Urothelium cell line (cell line): ENCODE measurements around the gene SPDYE17.
"Not testable (repeated sequence)": the region's sequence is repeated elsewhere in the genome, so short reads cannot be mapped to it uniquely, and the experiment has no call there.

ENCODE experiments used
- DNase-seq: peaks from one replicate; pipeline ENCODE4 v3.0.0; 2011; ENCODE audit warnings: low spot score, mixed read lengths
- FAIRE-seq: peaks from 2 replicates; lab custom pipeline; 2011; peaks lifted over from hg19 to GRCh38; lab: Jason Lieb, UNC

SPDYE17 gene

DNA sequence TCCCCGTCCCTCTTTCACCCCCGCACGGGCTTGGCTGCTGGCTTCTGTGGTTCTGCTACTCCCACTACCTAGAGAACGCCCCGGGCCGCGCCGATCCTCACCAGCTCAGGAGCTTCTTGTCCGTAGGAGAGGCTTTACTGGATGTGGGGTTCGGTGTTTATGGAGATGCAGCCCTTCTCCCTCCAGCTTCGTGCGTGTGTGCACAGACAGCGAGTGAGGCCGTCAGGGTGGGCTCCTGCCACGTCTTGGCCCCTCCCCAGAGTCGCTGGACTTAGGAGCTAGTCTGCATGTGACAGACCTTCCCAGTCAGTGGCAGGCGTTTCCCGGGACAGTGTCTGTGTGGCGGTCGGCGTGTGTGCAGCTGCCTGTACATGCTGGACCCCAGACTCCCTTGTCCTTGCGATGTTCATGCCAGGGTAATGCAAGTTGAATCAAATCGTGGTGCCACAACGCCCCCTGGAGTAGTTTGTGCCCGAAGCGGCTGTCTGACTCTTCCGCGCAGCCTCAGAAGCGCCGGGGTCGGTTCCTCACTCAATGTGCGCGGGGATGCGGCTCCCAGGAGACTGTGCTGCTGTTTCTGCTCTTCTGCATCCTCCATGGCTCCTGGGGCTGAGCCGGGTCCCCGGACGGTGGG, 32.6 kb downstream of the SPDYE17 start:
- FAIRE-seq = peak; percentile 9
- DNase-seq = not testable (repeated sequence)

- peak; percentile 13 for DNase-seq
- not testable (repeated sequence) for FAIRE-seq
Measured at GRCh38 chr7:76998764-76999450, 33.3 kb downstream of the SPDYE17 start.

DNA sequence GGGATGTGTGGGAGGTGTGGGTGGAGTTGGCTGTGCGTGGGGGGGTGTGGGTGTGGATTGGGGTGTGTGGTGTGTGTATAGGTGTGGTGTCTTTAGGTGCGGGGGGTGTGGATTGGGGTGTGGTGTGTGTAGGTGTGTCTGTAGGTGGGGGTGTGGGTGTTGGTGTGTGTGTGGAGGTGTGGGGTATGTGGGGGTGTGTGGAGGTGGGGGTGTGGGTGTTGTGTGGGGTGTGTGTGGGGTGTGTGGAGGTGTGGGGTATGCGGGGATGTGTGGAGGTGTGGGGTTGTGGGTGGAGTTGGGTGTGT, 33.9 kb downstream of the SPDYE17 start:
- no peak for FAIRE-seq

DNA sequence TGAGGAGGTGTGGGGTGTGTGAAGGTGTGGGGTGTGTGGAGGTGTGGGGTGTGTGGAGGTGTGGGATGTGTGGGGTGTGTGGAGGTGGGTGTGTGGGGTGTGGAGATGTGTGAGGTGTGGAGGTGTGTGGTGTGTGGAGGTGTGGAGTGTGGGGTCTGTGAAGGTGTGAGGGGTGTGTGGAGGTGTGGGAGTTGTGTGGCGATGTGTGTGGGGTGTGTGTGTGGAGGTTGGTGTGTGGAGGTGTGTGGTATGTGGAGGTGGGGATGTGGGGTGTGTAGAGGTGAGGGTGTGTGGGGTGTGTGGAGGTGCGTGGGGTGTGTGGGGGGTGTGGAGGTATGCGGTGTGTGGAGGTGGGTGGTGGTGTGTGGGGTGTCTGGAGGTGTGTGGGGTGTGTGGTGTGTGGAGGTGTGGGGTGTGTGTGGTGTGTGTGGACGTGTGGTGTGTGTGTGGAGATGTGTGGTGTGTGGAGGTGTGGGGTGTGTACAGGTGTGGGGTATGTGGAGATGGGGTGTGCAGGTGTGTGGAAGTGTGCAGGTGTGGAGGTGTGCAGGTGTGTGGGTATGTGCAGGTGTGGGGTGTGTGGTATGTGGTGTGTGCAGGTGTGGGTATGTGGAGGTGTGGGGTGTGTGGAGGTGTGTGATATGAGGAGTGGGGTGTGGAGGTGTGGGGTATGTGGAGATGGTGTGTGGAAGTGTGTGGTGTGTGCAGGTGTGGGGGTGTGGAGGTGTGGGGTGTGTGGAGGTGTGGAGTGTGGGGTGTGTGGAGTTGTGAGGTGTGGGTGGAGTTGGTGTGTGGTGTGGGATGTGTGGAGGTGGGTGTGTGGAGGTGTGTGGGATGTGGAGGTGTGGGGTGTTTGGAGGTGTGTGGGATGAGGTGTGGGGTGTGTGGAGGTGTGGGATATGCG, 34.5 kb downstream of the SPDYE17 start:
- DNase-seq = peak; percentile 5
- FAIRE-seq = peak; percentile 100

More for the DNA sequence above, 33.9 kb downstream of the SPDYE17 start:
- peak; percentile 1 for DNase-seq

DNA sequence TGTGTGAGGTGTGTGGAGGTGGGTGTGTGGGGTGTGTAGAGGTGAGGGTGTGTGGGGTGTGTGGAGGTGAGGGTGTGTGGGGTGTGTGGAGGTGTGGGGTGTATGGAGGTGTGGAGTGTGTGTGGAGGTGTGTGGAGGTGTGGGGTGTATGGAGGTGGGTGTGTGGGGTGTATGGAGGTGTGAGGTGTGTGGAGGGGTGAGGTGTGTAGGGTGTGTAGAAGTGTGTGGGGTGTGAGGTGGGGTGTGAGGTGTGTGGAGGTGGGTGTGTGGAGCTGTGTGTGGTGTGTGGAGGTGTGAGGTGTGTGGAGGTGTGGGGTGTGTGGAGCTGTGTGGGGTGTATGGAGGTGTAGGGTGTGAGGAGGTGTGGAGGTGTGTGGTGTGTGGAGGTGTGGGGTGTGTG, 35.2 kb downstream of the SPDYE17 start:
- DNase-seq, FAIRE-seq: not testable (repeated sequence)

DNA sequence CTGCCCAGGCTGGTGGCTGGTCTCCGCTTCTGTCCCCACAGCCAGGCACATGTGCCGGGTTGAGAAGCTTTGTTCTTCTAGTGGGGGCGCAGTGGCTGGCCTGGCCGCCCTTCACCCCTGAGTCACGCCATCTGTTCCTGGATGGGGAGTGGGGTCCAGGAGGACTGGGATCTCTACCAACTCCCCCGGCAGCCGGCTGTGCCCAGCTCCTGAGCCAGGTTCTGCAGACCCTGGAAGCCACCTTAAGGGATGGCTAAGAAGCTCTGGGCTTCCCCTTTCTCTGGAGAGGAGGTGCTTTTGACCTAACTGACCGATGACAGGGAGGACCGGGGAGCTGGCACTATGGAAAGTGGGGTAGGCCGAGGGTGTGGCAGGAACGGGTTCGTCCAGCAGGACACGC, 37.9 kb downstream of the SPDYE17 start:
- not testable (repeated sequence) for FAIRE-seq, DNase-seq

- not testable (repeated sequence) for DNase-seq, FAIRE-seq
Measured at GRCh38 chr7:76993831-76994230, 38.3 kb downstream of the SPDYE17 start.

GRCh38 chr7:76992871-76993270, 39.3 kb downstream of the SPDYE17 start:
- FAIRE-seq, DNase-seq: not testable (repeated sequence)

GRCh38 chr7:76992204-76992603, 40.0 kb downstream of the SPDYE17 start:
- DNase-seq, FAIRE-seq: not testable (repeated sequence)

- not testable (repeated sequence) for DNase-seq, FAIRE-seq
Measured at GRCh38 chr7:76990202-76990601, 42.0 kb downstream of the SPDYE17 start.

DNA sequence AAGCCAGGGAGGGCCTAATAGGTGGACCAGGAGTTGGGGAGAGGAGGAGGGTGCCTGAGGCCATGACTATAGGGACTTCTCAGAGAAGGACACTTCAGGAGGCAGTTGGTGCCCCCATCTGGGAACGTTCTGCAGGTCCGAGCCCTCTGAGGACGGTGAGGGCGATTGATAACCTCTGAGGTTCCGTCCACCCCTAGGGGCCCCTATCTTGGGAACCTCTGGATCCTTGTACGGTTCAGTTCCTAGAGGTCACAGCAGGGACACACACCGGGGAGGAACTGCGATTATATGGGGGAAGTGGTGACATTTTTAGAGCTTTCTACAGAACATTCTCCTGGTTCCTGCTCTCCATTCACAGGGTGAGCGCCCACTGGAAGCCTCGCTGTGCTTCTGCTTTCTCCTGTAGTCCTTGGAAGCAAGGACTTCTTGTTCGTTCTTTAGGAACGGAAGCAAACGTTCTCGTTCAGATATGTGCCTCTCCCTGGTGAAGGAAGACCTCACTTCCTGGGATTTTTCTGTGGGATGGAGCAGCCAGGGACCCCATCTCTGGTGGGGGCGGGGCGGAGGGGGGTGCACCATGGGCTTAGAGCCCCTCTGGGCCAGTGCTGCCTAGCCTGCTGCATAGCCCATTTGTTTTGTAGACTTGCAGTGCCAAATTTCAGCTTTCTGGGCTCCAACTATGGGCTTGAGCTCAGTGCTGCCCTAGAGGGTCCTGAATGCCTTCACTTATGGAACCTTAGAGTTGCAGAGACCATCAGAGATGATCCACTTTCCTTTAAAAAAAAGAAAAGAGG, 46.0 kb downstream of the SPDYE17 start:
- not testable (repeated sequence) for FAIRE-seq, DNase-seq

DNA sequence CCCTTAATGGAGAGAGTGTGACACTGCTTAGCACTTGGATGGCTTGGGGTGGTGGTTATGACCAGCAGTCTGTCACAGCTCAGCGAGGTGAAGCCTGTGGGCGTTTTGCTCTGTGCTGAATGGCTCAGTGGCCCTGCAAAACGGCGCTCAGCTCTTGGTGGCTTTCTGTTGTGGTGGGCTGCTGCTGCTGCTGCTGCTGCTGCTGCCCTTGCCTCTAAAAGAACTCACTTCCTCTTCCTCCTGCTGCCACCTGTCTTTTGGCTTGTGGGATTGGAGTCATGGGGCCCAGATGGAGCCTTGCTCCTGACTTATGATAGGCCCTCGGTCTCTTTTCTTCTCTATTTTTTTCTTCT, 47.4 kb downstream of the SPDYE17 start:
- not testable (repeated sequence) for FAIRE-seq

DNA sequence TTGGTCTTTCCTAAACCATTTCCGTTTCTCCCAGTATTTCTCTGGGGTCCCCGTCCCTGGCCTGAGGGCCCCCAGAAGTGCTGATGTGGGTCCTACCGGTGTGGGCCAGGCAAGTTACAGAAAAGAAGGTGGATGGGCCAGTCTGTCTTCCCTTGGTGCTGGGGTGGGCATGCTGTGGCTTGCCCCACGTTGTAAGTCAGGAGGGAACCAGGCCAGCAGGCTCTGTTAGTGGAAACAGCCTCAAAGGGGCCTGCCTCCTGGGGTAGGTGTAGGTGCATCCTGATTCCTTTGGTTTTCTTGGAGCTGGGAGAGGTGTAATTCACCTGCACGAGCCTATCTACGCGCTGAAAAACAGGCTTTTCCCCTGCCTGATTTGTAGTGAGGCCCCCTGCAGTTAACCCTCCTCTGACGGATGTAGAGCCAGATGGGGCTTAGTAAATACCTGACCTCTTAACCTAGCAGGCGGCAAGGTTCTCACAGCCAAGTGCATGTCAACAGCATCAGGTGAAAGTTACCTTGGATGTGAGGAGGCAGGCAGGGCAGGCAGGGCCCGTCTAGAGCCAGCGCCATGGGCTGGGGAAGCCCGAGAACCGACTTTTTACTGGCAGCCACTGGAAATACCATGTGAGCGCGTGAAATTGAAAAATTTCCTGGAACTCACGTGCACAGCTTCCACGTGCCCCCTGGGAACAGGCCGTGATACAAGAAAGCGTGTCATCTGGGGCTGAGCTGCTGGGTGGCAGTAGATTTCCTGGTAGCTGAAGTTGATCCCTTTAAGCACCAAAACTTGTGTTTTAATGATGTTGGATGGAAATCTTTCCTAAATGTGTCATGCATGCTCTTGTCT, 48.0 kb downstream of the SPDYE17 start:
- FAIRE-seq, DNase-seq: not testable (repeated sequence)

More for the DNA sequence above, 47.4 kb downstream of the SPDYE17 start:
- not testable (repeated sequence) for DNase-seq

DNA sequence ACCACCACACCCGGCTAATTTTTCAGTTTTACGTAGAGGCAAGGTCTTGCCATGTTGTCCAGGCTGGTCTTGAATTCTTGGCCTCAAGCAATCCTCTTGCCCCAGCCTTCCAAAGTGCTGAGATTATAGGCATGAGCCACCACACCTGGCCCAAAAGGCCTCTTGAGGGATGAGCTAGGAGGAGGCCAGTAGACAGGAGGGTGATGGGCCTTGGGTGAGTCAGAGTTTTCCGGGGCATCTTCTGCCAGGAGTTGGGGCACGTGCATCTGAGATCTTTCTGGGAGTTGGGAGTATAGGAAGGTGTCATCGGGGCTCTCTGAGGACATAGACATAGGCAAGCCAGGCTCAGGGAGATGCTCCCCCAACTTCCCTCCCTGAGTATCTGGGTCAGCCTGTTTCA, 48.8 kb downstream of the SPDYE17 start:
- not testable (repeated sequence) for DNase-seq, FAIRE-seq

- DNase-seq = not testable (repeated sequence)
Measured at GRCh38 chr7:76982501-76982900, 49.7 kb downstream of the SPDYE17 start.

GRCh38 chr7:76981187-76981970, 50.8 kb downstream of the SPDYE17 start:
- FAIRE-seq = not testable (repeated sequence)

More at GRCh38 chr7:76982501-76982900, 49.7 kb downstream of the SPDYE17 start:
- FAIRE-seq = not testable (repeated sequence)

GRCh38 chr7:76980576-76980975, 51.6 kb downstream of the SPDYE17 start:
- DNase-seq, FAIRE-seq: not testable (repeated sequence)

More at GRCh38 chr7:76981187-76981970, 50.8 kb downstream of the SPDYE17 start:
- DNase-seq = not testable (repeated sequence)

- FAIRE-seq, DNase-seq: not testable (repeated sequence)
Measured at GRCh38 chr7:76977761-76978367, 54.3 kb downstream of the SPDYE17 start.
